Urinary bladder (tissue), 4 donors: ENCODE results near the gene RBMS3. TPM values are rescaled to one million over a fixed set of nuclear protein-coding genes. Genes with fewer than 3 reads are reported as not detected.

ENCODE experiments used
- DNase-seq: peaks from one replicate; pipeline ENCODE4 v3.0.0-alpha.2; 2015; ENCODE audit errors: extremely low spot score
- H3K27ac ChIP-seq: one replicate; pipeline ENCODE4 v1.5.1; 2013; ENCODE audit warnings: low read depth, mild to moderate bottlenecking, moderate library complexity
- H3K36me3 ChIP-seq: one replicate; pipeline ENCODE4 v1.6.1; 2013; ENCODE audit warnings: mild to moderate bottlenecking, moderate library complexity; ENCODE audit not compliant: insufficient read depth
- H3K4me1 ChIP-seq: one replicate; pipeline ENCODE4 v1.6.1; 2013; ENCODE audit warnings: mild to moderate bottlenecking, moderate library complexity; ENCODE audit not compliant: insufficient read depth
- H3K4me3 ChIP-seq: one replicate; pipeline ENCODE4 v1.5.1; 2013; ENCODE audit warnings: low read depth, low read length
- WGBS: extraction: QIAGEN DNeasy Blood & Tissue Kit; methylation state at CpG from one replicate; pipeline ENCODE4 v1.1.7; 2013; 5-methylcytosine and 5-hydroxymethylcytosine counted together
- polyA plus RNA-seq: library from polyadenylated mRNA; stranded (reverse); fragments of 200-250 nt; gene quantifications from one replicate; pipeline ENCODE4 v1.2.3, GENCODE V29; 2013
- total RNA-seq: library from RNA; depleted of rRNA; stranded (reverse); fragments of >200 nt; gene quantifications from one replicate; pipeline ENCODE4 v1.2.3, GENCODE V29; 2014
- donor health status: healthy with polysubstance abuse.
- donor health status: healthy.

RBMS3 gene
- total and polyA plus RNA-seq, 2 donors = 10.6 to 136 TPM

DNA sequence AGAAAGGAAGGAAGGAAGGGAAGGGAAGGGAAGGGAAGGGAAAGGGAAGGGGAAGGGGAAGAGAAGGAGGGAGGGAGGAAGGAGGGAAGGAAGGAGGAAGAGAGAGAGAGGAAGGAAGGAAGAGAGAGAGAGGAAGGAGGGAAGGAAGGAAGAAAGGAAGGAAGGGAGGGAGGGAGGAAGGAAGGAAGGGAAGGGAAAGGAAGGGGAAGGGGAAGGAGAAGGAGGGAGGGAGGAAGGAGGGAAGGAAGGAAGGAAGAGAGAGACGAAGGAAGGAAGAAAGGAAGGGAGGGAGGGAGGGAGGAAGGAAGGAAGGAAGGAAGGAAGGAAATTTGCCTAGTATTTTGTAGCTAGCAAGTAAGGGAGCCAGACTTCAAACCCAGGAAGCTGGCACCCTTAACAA lies 583.9 kb downstream of the RBMS3 start:
- Histone ChIP-seq H3K4me1 (no peaks in the 10 kb centered on the region), H3K36me3 (no peaks in the 10 kb centered on the region), H3K4me3 (no peak overlapping the region), H3K27ac (no peak overlapping the region)
- 83% methylated on average over 1 of the region's 1 CpG for WGBS
- no peak for DNase-seq

DNA sequence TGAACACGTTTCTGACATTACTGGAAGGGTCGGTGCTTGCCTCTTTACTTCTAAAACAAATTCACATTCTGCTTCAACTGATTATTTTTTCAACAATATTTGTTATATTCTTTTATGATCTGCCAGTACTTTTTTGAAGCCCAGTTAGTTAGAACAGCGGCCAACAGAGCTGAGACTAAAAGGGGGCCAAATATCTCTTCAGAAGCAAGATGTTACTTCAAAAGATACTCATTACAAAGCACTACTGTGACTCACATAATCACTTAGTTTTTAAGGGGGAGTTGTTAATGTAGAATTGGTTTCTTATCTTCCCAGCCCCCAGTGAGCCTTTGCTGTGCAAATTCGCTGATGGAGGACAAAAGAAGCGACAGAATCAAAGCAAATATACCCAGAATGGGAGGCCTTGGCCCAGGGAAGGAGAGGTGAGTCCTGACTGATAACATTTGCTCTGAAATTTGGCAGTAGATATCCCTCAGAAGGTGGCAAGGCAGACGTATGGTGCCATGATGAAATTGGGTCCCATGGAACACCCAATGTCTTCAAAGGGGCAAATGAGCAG lies 587.8 kb downstream of the RBMS3 start:
- Histone ChIP-seq H3K4me1 (no peaks in the 10 kb centered on the region), H3K27ac (no peak overlapping the region), H3K4me3 (no peak overlapping the region), H3K36me3 (peaks cover 2% of the 10 kb centered on the region)
- WGBS = 88% methylated on average over 6 of the region's 6 CpGs
- DNase-seq = no peak

DNA sequence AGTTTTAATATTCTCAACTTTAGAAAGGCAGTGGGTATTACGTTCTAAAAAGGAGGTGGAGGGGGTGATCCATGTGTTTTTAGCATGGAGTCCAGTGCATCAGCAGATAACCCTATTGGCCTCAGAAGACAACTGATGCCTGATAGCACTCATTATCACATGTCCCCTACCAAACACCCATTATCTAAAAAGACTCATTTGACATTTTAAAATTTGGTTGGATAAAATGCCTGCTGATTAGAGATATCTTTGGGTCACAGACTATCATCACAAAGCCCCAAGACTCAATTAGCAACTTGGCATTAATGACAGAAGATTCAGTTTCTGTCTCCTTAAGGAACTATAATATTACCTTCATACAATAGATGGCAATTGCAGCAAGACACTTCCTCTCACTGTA lies 589.3 kb downstream of the RBMS3 start:
- Histone ChIP-seq H3K27ac (no peak overlapping the region), H3K4me1 (no peaks in the 10 kb centered on the region), H3K4me3 (no peak overlapping the region), H3K36me3 (peaks cover 2% of the 10 kb centered on the region)
- no peak for DNase-seq
- WGBS = 77% methylated on average over 1 of the region's 1 CpG

DNA sequence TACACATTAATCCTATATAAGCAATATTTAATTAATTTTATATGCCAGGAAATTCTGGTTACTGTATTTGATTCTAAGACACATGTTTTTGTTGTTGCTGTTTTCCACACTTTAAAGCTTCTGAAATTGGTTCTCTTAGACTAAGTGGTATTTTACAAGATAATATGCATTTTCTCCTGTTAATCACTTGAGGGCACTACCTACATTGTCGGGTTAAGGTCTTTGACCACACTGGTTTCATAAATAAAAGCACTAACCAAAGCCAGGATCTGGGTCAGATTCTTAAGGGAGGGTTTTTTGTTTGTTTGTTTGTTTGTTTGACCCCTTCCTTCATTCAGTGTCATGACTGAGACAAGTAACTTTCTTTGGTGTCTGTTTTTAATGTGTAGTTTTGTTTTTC lies 590.2 kb downstream of the RBMS3 start:
- DNase-seq = no peak
- 76% methylated on average over 1 of the region's 1 CpG for WGBS
- Histone ChIP-seq H3K4me1 (no peaks in the 10 kb centered on the region), H3K4me3 (no peak overlapping the region), H3K27ac (no peak overlapping the region), H3K36me3 (peaks cover 2% of the 10 kb centered on the region)

DNA sequence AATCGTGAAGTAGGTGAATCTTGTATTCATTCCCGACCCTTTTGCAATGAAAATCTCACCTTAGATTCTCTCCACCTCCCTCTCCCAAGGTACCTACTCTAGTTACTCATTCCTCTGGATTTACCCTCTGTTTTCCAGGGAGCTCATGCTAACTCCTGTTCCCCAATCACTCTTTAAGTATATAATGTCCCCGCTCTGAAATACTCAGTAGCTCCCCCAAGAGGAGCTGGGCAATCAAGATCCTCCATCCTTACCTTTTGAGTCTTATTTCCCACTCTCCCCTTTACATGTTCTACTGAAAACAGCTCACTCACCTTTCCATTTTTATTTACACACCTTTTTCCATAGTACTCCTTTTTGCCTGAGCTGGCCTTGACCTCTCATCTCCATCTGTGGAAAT lies 599.9 kb downstream of the RBMS3 start:
- Histone ChIP-seq H3K4me3 (no peak overlapping the region), H3K36me3 (no peaks in the 10 kb centered on the region), H3K4me1 (no peaks in the 10 kb centered on the region), H3K27ac (no peak overlapping the region)
- DNase-seq = no peak
- 96% methylated on average over 3 of the region's 3 CpGs for WGBS

DNA sequence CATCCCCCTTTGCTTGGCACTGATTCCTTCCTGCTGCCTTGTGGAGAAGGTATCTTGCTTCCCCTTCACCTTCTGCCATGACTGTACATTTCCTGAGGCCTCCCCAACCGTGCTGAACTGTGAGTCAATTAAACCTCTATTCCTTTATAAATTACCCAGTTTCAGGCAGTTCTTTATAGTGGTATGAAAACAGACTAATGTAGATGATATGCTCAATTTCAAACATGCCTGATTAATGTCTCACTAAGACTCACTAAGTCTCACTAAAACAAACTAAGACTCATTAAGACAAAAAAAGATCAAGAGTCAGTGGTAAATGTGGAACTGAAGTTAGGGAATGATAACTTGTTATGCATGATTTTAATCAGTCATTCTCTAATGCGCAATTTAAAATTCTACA lies 606.6 kb downstream of the RBMS3 start:
- Histone ChIP-seq H3K27ac (no peak overlapping the region), H3K4me3 (no peak overlapping the region), H3K36me3 (peaks cover 1% of the 10 kb centered on the region), H3K4me1 (no peaks in the 10 kb centered on the region)
- no peak for DNase-seq
- 77% methylated on average over 2 of the region's 2 CpGs for WGBS

DNA sequence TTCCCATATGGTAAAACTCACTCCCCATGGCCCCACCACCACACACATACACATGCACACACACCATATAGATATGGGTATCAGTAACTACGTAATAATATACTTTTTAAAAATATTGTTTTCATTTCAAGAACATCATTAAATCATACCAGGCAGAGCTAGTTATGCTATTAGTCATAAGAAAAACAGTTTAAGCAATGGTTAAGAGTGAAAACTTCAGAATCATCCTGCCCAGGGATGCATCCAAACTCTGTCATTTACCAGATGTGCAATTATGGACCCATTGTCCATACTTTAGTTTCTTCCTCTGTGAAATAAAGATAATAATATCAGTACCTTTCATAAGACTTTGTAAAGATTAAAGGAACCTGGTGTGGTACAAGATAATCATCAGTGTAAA lies 608.3 kb downstream of the RBMS3 start:
- Histone ChIP-seq H3K36me3 (peaks cover 1% of the 10 kb centered on the region), H3K4me1 (no peaks in the 10 kb centered on the region), H3K27ac (no peak overlapping the region), H3K4me3 (no peak overlapping the region)
- 96% methylated on average over 1 of the region's 1 CpG for WGBS
- DNase-seq = no peak

DNA sequence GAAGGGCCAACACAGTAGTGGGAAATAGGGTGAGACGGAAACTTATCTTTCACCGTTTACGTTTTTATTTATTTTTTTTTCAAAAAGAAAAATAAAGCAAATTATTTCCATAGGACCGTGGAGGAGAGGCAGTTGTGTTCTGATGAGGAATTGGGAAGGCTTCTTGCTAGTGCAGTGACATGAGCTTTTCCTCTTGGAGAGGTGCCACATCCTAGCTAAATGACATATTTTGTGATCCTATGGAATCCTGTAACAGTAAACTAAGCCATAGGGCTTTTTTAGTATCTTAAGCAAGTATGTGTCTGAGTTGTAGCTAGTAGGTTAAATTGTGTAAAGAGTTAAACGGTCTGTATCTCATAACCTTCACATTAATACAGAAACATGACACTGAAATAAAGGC lies 609.9 kb downstream of the RBMS3 start:
- WGBS = 82% methylated on average over 5 of the region's 5 CpGs
- no peak for DNase-seq
- H3K4me1 ChIP-seq = no peaks in the 10 kb centered on the region
- H3K27ac ChIP-seq = no peak overlapping the region
- peaks cover 1% of the 10 kb centered on the region for H3K36me3 ChIP-seq
- H3K4me3 ChIP-seq = no peak overlapping the region

DNA sequence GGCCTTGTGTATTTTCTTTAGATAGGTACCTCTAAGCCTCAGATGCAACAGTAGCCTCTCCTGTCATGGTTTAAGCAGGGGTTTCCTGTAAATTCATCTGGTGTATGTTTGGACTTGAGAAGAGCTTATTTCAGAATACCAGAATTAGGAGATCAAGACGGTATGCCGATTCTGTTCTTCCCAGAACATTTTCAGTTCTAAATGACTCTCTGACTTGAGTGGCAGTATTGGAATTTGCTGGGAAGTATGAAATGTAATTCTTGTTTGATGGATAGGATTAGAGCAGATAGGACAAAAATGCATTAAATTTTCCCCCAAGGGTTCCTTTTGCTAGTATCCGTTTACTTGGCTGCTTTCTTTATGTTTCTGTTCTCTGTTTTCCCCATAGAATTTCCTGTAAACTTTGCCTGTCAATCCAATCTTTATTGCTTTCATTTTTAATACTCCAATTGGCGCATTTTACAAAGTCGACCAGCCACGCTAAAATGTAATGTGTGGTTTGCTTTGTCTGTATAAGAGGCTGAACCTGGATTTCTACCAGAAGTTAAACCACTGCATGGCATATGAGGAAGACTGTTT lies 612.2 kb downstream of the RBMS3 start:
- peaks cover 1% of the 10 kb centered on the region for H3K36me3 ChIP-seq
- WGBS = 57% methylated on average over 6 of the region's 6 CpGs
- H3K4me1 ChIP-seq = no peaks in the 10 kb centered on the region
- no peak overlapping the region for H3K27ac ChIP-seq
- no peak overlapping the region for H3K4me3 ChIP-seq
- no peak for DNase-seq

DNA sequence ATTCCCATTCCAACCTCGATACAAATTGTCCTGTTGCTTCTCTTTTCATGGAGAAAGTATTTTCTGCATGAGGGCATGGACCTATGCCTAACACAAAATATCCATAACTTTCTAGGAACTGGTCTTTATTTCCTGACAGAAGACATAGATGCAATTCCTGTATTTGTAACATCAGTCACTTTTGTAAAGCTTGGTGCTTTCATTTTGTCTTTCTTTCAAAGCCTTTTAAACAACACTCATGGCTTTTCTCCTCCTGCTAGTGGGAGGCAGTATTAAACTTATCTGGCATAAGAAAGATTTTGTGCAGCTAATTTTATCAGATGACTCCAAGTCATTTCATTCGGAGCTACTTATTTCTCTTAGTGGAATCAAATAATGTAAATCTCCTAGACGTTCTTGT lies 616.0 kb downstream of the RBMS3 start:
- H3K4me3 ChIP-seq = no peak overlapping the region
- no peaks in the 10 kb centered on the region for H3K36me3 ChIP-seq
- H3K27ac ChIP-seq = no peak overlapping the region
- DNase-seq = no peak
- WGBS = 56% methylated on average over 3 of the region's 3 CpGs
- no peaks in the 10 kb centered on the region for H3K4me1 ChIP-seq

DNA sequence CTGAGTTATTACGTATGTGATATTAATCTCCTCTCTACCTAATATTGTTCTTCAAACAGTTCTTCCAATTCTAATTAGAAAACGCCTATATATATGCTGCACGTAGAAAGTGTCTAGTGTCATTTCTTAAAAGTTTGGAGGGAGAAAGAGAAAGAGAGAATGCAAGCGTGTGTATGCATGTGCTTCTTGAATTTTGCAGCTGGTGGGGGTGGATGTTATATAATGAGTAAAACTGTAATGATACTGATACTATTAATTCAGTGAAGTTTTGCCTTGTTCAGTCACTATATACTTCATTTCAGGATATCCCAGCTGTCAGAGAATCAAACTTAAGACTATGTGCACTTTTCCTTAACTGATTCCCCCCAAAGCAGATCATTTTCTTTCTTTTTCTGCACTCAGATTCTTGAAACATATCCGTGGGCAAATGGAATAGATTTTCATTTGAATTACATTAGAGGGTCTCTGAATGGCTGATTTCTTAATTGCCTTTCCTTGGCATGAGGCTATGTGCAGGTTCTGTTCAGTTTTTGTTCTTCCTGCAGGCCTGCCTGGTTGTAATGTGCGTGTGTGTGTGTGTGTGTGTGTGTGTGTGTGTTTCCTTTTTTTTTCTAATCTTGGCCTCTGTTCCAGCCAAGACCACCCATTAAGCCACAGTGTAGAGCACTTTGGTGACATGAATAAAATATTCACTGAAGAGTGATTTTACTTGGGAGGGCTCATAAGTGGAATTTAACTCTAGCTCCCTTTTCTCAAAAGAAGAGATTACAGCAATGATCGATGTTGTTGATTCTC lies 617.5 kb downstream of the RBMS3 start:
- Histone ChIP-seq H3K36me3 (no peaks in the 10 kb centered on the region), H3K4me3 (no peak overlapping the region), H3K4me1 (no peaks in the 10 kb centered on the region), H3K27ac (no peak overlapping the region)
- no peak for DNase-seq
- 81% methylated on average over 7 of the region's 7 CpGs for WGBS

DNA sequence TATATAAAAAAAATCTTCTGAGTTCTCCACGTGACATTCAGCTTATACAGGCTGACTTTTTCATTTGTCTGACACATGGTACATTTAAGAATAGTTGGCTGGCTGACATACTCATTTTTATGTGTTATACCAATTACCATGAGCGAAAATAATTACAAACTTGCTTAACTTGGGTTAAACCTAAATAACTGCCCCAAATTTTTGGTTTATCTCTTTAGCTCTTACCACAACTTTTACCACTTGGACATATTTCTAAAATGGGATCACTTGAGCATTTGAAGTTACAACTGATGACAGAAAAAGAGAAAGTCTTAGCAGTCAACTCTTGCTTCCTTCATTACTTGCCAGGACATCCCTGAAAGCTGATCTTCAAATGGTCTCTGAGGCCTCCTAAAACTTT lies 618.1 kb downstream of the RBMS3 start:
- Histone ChIP-seq H3K36me3 (no peaks in the 10 kb centered on the region), H3K4me1 (no peaks in the 10 kb centered on the region), H3K27ac (no peak overlapping the region), H3K4me3 (no peak overlapping the region)
- no peak for DNase-seq
- 82% methylated on average over 2 of the region's 2 CpGs for WGBS

DNA sequence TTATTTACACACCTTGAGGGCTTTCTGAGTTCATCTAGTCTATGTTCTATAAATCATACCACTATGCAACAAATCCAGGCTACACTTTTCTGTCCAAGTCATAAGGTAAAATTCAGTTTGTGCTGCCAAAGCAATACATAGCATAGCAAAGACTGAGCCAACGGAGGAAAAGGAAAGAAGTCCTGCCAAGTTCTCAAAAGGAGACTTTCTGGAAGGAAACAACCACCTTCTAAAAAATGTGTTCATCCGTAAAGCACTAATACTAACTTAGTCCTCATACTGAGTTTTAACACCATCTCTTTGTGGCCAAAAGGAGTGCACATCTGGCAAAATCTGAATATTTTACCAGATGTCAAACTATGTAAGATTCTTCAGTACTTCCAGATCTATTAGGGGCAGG lies 620.2 kb downstream of the RBMS3 start:
- H3K4me3 ChIP-seq = no peak overlapping the region
- 32% methylated on average over 2 of the region's 2 CpGs for WGBS
- no peak for DNase-seq
- H3K36me3 ChIP-seq = no peaks in the 10 kb centered on the region
- no peak overlapping the region for H3K27ac ChIP-seq
- no peaks in the 10 kb centered on the region for H3K4me1 ChIP-seq

DNA sequence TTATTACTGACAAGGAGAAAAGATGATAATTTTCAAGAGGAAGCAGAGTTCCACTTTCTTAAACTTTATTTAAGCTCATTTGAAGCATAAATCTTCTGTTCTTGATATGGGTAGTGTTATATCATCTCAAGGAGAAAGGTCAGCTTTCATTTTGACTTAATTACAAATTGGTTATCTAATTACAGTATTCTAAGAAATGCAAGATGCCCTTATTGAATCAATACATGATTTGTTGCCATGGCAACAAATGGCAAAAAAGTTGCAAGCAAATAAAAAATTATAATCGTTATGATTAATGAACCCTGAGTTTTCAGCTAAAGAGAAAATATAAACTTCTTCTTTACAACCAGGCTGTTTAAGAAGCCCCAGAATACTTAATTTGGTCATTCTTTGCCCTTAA lies 622.7 kb downstream of the RBMS3 start:
- H3K27ac ChIP-seq = no peak overlapping the region
- H3K36me3 ChIP-seq = no peaks in the 10 kb centered on the region
- DNase-seq = no peak
- no peak overlapping the region for H3K4me3 ChIP-seq
- no peaks in the 10 kb centered on the region for H3K4me1 ChIP-seq
- 86% methylated on average over 1 of the region's 1 CpG for WGBS
